AG09319 (cell line): ENCODE results near the gene TMEM89.

Experiments used
- DNase-seq: peaks from one replicate; pipeline ENCODE4 v3.0.0-alpha.2; 2010; ENCODE audit warnings: low read depth; ENCODE audit errors: extremely low read depth
- TF ChIP-seq, protein P1 (sequence below): IDR thresholded peaks from 2 replicates; pipeline ENCODE4 v1.5.1; 2011; ENCODE audit warnings: low read depth, mild to moderate bottlenecking, inconsistent platforms, low read length, moderate library complexity

Gene TMEM89

DNA sequence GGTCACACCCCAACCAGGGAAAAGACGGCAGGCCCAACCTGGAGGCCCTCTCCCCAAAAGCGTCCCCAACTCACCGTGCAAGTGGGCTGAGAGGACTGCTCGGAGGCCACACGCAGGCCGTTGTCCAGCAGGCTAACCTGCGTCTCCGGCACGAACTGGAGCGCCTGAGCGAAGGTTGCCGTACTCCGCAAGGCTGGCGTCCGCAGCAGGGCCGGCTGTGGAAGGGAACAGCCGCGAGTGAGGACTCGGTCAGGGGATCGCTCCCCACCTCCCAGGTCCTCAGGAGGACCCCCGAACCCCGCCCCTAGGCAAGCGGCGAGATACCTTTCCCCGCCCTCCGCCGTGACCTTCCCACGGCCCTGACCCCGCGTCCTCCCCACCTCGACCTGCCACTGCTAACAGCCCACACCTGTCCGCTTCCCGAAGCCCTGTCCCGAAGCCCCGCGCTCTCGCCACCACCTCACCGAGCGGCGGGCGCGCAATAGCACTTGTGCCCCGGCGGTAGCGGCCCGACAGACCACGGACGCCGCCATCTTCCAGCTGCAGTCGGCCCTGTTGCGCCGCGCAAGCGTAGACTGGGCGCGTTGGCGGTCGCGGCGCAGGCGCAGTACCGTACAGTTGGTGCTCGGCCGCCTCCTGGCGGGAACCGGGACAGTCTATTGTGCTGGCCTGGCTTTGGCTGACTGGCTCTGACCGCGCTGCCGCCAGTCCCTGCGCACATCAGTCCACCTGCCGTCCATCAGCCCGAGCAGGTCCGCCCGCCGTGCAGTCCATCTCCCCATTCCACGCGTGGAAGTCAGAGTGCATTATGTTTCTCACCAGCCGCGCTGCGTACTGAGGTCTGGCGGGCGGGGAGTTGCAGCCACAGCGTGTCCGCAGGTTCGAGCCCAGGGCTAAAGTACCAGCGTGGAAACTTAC is 12.2 kb downstream of the TMEM89 start, which contains the start of gene UQCRC1:
Gene UQCRC1 (minus strand): TSS at position 559 of the 918 bp plus-strand sequence. CDS start 26 bp downstream, at position 533.
- TF ChIP-seq, protein P1, sequence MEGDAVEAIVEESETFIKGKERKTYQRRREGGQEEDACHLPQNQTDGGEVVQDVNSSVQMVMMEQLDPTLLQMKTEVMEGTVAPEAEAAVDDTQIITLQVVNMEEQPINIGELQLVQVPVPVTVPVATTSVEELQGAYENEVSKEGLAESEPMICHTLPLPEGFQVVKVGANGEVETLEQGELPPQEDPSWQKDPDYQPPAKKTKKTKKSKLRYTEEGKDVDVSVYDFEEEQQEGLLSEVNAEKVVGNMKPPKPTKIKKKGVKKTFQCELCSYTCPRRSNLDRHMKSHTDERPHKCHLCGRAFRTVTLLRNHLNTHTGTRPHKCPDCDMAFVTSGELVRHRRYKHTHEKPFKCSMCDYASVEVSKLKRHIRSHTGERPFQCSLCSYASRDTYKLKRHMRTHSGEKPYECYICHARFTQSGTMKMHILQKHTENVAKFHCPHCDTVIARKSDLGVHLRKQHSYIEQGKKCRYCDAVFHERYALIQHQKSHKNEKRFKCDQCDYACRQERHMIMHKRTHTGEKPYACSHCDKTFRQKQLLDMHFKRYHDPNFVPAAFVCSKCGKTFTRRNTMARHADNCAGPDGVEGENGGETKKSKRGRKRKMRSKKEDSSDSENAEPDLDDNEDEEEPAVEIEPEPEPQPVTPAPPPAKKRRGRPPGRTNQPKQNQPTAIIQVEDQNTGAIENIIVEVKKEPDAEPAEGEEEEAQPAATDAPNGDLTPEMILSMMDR, result peak; percentile 73

DNA sequence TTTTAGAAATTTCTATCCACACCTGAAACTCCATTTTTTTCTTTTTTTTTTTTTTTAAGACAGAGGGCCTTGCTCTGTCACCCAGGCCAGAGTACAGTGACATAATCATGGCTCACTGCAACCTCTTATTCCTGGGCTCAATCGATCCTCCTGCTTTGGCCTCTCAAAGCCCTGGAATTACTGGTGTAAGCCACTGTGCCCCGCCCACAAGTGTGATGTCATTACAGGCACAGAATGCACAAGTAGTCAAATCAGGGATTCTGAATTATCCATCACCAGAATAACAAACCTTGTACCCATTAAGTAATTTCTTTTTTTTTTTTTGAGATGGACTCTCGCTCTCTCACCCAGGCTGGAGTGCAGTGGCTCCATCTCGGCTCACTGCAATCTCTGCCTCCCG is 14.1 kb downstream of the TMEM89 start:
- TF ChIP-seq, protein P1, result no peak
- no peak for DNase-seq

More for the DNA sequence above, 12.2 kb downstream of the TMEM89 start, which contains the start of gene UQCRC1:
- DNase-seq, result peak; percentile 81

DNA sequence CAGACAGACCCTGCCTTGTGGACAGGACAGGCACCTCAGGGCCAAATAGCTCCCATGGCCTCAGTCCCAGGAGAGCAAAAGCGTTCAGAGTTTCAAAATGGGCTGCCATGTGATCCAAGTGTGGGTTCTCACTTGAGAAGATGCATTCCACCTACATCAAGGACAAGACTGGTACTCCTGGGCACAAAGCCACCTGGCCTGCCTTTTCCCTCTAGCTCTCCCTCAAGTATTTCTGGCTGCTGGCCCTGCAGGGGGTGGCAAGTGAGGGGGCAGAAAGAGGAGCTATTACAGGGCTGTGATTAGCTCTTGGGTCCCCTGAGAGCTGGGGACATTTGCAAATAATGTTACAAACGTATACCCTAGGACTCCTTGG is 20.0 kb downstream of the TMEM89 start:
- TF ChIP-seq, protein P1, result no peak
- DNase-seq, result no peak

DNA sequence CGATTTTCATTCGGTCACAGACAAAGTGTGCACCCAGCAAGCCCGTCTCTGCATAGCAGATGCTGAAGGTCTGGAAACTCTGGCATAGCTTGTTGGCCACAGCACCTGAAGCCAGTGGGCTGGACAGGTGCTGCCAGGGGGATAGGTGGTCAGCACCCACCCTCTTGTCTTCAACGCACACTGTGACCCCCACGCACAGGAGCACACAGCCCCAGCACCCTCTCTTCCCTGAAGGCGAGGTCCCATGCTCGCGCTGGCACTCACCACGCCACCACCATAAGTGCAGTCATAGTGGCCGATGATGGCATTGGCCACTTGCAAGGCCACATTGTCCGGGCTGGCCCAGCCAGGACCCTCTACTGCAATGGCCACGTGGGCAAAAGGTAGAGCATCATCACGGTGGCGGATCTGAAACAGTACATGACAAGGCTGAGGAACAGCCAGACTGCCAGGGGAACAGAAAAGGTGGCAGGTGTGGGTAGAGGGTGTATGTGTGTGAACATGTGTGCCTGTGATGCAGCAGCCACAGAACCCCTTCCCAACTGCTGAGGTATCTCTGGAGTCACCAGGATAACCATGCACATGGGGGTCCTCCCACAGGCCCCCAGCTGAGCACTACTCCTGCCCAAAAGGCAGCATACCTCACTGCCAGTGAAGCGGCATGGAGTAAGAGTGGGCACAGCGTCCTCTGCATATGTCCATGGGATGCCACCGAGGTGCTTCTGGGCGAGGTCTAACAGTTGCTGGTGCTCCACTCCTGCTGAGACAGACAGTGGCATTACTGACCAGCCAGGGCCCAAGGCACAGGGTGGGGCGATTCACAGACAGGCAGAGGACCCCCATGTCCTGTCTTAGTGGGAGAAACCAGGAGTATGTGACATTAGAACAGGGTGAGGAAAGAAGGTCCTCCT is 20.6 kb downstream of the TMEM89 start:
- DNase-seq, result no peak
- TF ChIP-seq, protein P1, result no peak

DNA sequence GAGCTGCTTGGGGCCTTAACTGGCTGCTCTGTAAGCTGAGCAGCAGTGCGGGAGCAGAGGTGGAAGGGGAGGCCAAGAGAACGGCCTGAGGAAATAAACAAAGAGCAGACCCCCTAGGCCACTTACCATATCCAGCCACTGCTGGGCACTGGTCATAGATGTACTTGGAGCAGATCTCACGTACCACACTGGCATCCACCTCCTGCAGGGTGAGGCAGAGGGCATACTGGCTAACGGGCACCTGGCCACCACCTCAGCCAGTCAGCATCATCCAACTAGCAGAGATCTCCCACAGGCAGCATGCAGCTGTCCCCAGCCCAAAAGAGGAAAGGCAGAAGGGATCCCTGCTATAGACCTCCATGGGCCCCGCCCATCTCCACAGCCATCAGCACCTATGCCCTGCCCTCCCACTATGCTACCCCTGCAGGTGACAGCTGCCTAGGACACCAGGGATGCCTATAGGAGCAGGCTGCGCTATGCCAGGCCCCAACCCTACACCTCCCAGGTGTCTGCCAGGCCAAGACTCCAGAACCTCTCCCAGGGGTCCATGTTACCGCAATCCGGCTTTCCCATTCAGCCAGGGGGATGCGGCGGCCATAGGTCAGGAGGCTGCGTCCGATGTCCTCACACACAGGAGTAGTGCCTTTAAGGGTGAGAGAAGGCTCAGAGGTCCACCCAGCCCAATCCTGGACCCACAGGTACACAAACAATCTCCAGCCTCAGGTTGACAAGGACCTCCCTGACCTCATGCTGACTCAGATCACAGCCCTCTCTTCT is 21.9 kb downstream of the TMEM89 start:
- DNase-seq, result no peak

DNA sequence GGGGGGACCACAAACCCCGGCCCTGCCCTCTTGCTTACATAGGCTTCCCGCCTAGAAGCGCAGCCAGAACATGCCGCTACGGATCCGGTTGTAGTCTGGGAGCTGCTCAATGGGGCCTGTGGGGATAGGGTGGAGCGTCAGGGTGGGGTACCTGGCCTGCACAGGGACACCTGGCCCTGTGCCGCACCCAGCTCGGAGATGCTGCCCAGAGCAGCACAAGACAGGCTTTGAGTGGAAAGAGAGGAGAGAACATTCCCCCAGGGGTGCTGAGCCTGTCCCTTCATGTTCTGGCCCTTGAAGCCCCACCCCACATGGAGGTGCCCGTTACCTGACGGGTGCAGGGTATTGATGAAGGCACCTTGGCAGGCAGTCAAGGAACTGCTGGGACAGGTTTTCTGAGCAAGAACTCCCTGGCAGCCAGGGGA is 22.5 kb downstream of the TMEM89 start:
- TF ChIP-seq, protein P1, result no peak
- no peak for DNase-seq

More for the DNA sequence above, 21.9 kb downstream of the TMEM89 start:
- TF ChIP-seq, protein P1, result no peak
